Peyer's patch (tissue), 4 donors: Measurements from ENCODE around the gene EPG5. TPM values are rescaled to one million over a fixed set of nuclear protein-coding genes. Genes with fewer than 3 reads are reported as not detected.
"Not testable (repeated sequence)": the region's sequence is repeated elsewhere in the genome, so short reads cannot be mapped to it uniquely, and the experiment has no call there.

Source experiments
- DNase-seq, 3 donors: peaks; one replicate each; pipeline ENCODE4 v3.0.0-alpha.2; 2017 to 2019
- H3K27ac ChIP-seq, 4 donors: fragments of 200-600 bp; sonication (generic); one replicate each; pipeline ENCODE4 v1.5.1; 2016 to 2019
- H3K27me3 ChIP-seq, 2 donors: fragments of 200-600 bp; sonication (generic); one replicate each; pipeline ENCODE4 v1.5.1; 2019
- H3K36me3 ChIP-seq, 3 donors: fragments of 200-600 bp; sonication (generic); one replicate each; pipeline ENCODE4 v1.5.1; 2016 to 2019
- H3K4me1 ChIP-seq, 4 donors: fragments of 200-600 bp; sonication (generic); one replicate each; pipeline ENCODE4 v1.5.1; 2016 to 2019
- H3K4me3 ChIP-seq, 4 donors: fragments of 200-600 bp; sonication (generic); 1 replicate in 3 of 4; 2 replicates in 1 of 4; pipeline ENCODE4 v1.5.1; 2016 to 2019; ENCODE audit warnings: mild to moderate bottlenecking in 1 of 4
- H3K9me3 ChIP-seq, 4 donors: fragments of 200-600 bp; sonication (generic); one replicate each; pipeline ENCODE4 v1.5.1; 2016 to 2019; ENCODE audit warnings: mild to moderate bottlenecking in 1 of 4
- POLR2A ChIP-seq, 2 donors: fragments of 450-650 bp; IDR thresholded peaks; one replicate each; pipeline ENCODE4 v1.5.1; 2017; ENCODE audit warnings: antibody characterized with exemption in 2 of 2, mild to moderate bottlenecking in 2 of 2, moderate library complexity in 2 of 2
- total RNA-seq, 4 donors: library from RNA; depleted of rRNA; stranded (reverse); fragments of >200 nt; gene quantifications; one replicate each; pipeline ENCODE4 v1.1.0, GENCODE V29; 2016
- TF ChIP-seq, protein P1 (sequence below), 6 experiments: fragments of 450-650 bp in 4 of 6; fragments of 200-600 bp in 2 of 6; sonication (generic) in 1 of 6; IDR thresholded peaks; one replicate each; pipeline ENCODE4 v1.5.1; 2017 to 2019; ENCODE audit warnings: antibody characterized with exemption in 6 of 6, mild to moderate bottlenecking in 3 of 6, moderate library complexity in 1 of 6

EPG5 gene
- total RNA-seq, 4 donors from 2014 or later, result 27.7 to 61.1 (median 33.3) TPM

DNA sequence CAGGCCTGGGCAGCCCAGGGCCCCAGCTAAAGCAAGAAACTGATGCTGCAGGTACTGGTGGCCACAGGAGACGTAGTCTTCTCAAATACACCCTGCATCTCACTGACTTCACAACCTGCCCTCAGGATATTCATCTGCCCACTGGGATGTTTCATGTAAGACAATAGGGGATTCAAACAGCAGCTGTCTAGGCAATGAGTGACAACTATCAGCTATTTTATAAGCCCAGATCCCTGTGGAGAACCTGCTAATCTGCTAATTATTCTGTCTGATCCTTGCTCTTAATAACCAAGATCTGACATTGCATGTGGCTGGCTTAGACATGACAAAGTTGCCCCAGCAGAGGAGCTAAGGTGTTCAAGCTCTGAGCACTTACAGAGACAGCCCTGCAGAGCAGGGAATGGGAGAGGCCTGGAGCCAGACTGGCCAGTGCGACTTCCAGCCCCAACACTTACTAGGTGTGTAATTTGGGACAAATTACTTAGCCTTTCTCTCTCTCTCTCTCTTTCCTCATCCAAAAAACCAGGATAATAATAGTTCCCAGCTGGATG lies 113.0 kb downstream of the EPG5 start:
- TF ChIP-seq, protein P1, sequence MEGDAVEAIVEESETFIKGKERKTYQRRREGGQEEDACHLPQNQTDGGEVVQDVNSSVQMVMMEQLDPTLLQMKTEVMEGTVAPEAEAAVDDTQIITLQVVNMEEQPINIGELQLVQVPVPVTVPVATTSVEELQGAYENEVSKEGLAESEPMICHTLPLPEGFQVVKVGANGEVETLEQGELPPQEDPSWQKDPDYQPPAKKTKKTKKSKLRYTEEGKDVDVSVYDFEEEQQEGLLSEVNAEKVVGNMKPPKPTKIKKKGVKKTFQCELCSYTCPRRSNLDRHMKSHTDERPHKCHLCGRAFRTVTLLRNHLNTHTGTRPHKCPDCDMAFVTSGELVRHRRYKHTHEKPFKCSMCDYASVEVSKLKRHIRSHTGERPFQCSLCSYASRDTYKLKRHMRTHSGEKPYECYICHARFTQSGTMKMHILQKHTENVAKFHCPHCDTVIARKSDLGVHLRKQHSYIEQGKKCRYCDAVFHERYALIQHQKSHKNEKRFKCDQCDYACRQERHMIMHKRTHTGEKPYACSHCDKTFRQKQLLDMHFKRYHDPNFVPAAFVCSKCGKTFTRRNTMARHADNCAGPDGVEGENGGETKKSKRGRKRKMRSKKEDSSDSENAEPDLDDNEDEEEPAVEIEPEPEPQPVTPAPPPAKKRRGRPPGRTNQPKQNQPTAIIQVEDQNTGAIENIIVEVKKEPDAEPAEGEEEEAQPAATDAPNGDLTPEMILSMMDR (IDR thresholded peaks at IDR 0.05), result no peak
- no peak for TF ChIP-seq POLR2A (IDR thresholded peaks at IDR 0.05)
- H3K27ac ChIP-seq, result no peak overlapping the region
- no peaks in the 10 kb centered on the region for H3K9me3 ChIP-seq
- H3K27me3 ChIP-seq, result no peaks in the 10 kb centered on the region
- no peak overlapping the region for H3K4me3 ChIP-seq
- H3K4me1 ChIP-seq, result no peaks in the 10 kb centered on the region
- DNase-seq, result no peak
- peaks cover 0 to 80% (median 0%) of the 10 kb centered on the region in 3 donors for H3K36me3 ChIP-seq

DNA sequence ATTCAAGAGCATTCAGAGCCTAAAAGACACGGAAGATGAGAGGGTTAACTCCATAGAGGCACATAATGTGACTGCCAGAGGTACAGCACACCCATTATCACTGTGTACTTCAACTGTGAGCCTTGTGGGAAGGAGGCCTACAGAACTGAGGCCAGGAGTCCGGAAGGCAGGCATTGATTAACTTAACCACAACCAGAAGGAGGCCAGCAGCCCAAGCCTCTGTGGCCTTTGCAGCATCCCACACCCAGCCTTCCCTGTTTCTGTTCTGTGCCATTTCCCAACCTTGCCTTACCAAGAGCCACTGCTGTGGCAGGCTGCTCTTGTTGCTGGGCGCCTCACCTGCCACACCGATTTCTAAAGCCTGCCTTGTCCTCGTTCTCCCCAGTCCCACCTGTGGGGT lies 114.5 kb downstream of the EPG5 start:
- Histone ChIP-seq H3K4me1 (no peaks in the 10 kb centered on the region), H3K4me3 (no peak overlapping the region), H3K36me3 (peaks cover 0 to 67% (median 0%) of the 10 kb centered on the region in 3 donors), H3K27ac (no peak overlapping the region), H3K9me3 (no peaks in the 10 kb centered on the region), H3K27me3 (no peaks in the 10 kb centered on the region)
- DNase-seq, result no peak
- TF ChIP-seq, protein P1 (IDR thresholded peaks at IDR 0.05), result no peak
- no peak for TF ChIP-seq POLR2A (IDR thresholded peaks at IDR 0.05)

DNA sequence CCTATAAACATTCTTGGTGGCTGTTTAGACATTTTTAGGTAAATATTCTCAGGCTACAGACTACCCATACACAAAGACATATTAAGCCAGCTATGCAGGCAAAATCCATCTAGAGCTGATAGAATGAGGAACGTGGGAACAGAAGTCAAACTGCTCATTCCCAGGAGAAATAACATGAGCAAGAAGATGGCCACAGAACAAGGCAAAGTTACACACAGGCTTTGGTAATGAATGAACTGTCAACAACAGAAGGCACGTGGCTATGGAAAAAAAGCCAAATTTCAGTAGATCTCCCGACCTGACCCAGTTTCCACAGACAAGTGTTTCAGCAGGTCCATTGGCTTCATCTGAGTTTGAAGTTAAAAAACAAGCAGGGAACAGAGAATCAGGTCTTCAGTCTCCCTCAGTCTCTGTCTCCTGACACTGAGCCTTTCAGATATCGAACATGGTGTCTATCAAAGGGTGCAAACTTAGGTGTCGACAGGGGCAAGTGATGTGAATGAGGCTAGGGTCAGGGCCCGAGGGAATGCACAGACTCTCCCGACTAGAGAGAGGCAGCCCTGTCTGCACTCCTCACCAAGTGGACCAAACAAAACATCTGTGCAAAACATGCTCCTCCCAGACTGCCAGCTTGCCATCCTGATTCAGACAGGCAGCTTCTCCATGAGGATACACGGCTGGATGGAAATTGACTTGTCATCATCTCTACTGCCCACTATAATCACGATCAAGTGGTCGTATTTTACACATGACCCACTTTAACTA lies 115.8 kb downstream of the EPG5 start:
- H3K9me3 ChIP-seq, result no peaks in the 10 kb centered on the region
- DNase-seq, result no peak
- no peak overlapping the region for H3K27ac ChIP-seq
- H3K4me1 ChIP-seq, result no peaks in the 10 kb centered on the region
- TF ChIP-seq, protein P1 (IDR thresholded peaks at IDR 0.05), result no peak
- no peak for TF ChIP-seq POLR2A (IDR thresholded peaks at IDR 0.05)
- no peaks in the 10 kb centered on the region for H3K27me3 ChIP-seq
- H3K36me3 ChIP-seq, result peaks cover 0 to 56% (median 0%) of the 10 kb centered on the region in 3 donors
- H3K4me3 ChIP-seq, result no peak overlapping the region

DNA sequence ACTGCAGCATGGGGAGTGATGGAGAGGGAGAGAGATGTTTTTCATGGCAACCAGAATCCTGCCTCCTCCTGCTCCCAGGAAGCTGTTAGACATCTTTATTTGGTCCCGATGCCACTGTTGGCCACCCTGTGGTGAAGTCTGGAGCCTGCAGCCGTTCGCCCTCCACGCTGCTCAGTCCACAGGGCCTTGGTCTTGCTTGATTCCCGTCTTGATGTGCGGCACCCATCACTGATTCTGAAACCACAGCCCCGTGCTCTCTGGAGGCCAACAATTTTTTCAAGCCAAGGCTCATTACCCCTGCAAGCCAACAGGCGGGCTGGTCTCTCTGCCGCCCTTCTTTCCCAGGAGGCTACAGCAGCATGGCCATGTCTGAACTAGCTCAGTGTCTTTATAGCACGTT lies 117.1 kb downstream of the EPG5 start:
- peaks cover 0 to 43% (median 0%) of the 10 kb centered on the region in 3 donors for H3K36me3 ChIP-seq
- TF ChIP-seq POLR2A (IDR thresholded peaks at IDR 0.05), result no peak
- TF ChIP-seq, protein P1 (IDR thresholded peaks at IDR 0.05), result peak in 2 of 6 experiments; percentile 27 to 35
- H3K4me3 ChIP-seq, result no peak overlapping the region
- H3K4me1 ChIP-seq, result no peaks in the 10 kb centered on the region
- H3K27ac ChIP-seq, result no peak overlapping the region
- no peaks in the 10 kb centered on the region for H3K27me3 ChIP-seq
- H3K9me3 ChIP-seq, result no peaks in the 10 kb centered on the region
- DNase-seq, result no peak

DNA sequence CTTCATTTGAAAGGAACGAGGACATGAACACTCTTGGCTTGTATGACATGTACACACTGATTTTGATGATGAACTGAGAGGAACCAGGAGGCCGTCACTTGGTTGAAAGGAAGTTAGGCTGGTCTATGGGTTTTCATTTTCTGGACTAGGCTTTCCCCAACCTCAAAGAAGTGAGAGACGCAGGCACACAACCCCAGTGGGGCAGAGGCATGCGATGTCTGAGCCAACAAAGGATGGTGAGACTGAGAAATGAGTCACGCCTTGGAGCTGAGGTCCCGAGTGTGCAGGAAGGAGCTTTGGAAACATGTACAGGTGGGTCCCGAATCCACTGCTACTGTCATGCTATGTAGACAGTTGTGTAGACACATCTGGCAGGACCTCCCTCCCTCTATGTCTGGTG lies 117.6 kb downstream of the EPG5 start:
- H3K27me3 ChIP-seq, result no peaks in the 10 kb centered on the region
- H3K36me3 ChIP-seq, result peaks cover 0 to 38% (median 0%) of the 10 kb centered on the region in 3 donors
- no peak overlapping the region for H3K4me3 ChIP-seq
- H3K4me1 ChIP-seq, result no peaks in the 10 kb centered on the region
- DNase-seq, result no peak
- TF ChIP-seq, protein P1 (IDR thresholded peaks at IDR 0.05), result no peak
- no peak for TF ChIP-seq POLR2A (IDR thresholded peaks at IDR 0.05)
- no peak overlapping the region for H3K27ac ChIP-seq
- H3K9me3 ChIP-seq, result no peaks in the 10 kb centered on the region

DNA sequence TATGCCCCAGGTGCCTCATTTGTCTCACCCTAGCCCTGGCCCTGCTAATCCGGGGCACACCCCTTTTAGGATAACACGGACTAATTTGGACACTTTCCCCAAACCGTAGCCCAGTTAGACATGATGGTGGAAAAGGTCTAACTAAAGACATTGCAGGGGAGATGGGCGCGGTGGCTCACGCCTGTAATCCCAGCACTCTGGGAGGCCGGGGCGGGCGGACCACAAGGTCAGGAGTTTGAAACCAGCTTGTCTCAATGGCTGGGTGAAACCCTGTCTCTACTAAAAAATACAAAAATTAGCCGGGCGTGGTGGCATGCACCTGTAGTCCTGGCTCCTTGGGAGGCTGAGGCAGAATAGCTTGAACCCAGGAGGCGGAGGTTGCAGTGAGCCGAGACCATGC lies 118.5 kb downstream of the EPG5 start:
- H3K4me3 ChIP-seq, DNase-seq: not testable (repeated sequence)
- peaks cover 0 to 29% (median 0%) of the 10 kb centered on the region in 3 donors for H3K36me3 ChIP-seq

More for the DNA sequence above, 118.5 kb downstream of the EPG5 start:
- not testable (repeated sequence) for H3K27ac ChIP-seq, H3K9me3 ChIP-seq, H3K4me1 ChIP-seq, H3K27me3 ChIP-seq
